Left ventricle myocardium inferior (tissue), 1 donor: ENCODE results near the gene HEXB. TPM values are rescaled to one million over a fixed set of nuclear protein-coding genes. Genes with fewer than 3 reads are reported as not detected.

Source experiments
- DNase-seq: peaks from one replicate; pipeline ENCODE4 v3.0.0-alpha.2; 2020
- H3K27ac ChIP-seq: fragments of 200-600 bp; replicated peaks from 2 replicates; pipeline ENCODE4 v1.8.0; 2021
- H3K27me3 ChIP-seq: fragments of 200-600 bp; 2 replicates; pipeline ENCODE4 v1.8.0; 2021; ENCODE audit warnings: low read depth
- H3K36me3 ChIP-seq: fragments of 200-600 bp; 2 replicates; pipeline ENCODE4 v1.8.0; 2021
- H3K4me1 ChIP-seq: fragments of 200-600 bp; 2 replicates; pipeline ENCODE4 v1.8.0; 2021
- H3K4me3 ChIP-seq: fragments of 200-600 bp; 2 replicates; pipeline ENCODE4 v1.8.0; 2021; ENCODE audit warnings: mild to moderate bottlenecking, moderate library complexity
- H3K9me3 ChIP-seq: fragments of 200-600 bp; replicated peaks from 2 replicates; pipeline ENCODE4 v1.8.0; 2021
- CTCF ChIP-seq: fragments of 200-600 bp; IDR thresholded peaks from 2 replicates; pipeline ENCODE4 v1.8.0; 2021; ENCODE audit warnings: antibody characterized with exemption, mild to moderate bottlenecking, borderline replicate concordance
- intact Hi-C: fragments of 100-400 bp; cut with micrococcal nuclease; formaldehyde crosslinking; loops from one replicate; pipeline ENCODE4 v1.11.0; 2022
- total RNA-seq: library from RNA; stranded (reverse); fragmentation: NEBNext Ultra II Directional; extraction: Animal tissue kit (Norgen Biotek cat#: 25700); gene quantifications from one replicate; pipeline ENCODE4 v1.2.1, GENCODE V29; 2021
- donor health status: DM: no; HTN: yes; CAD: no; lungs with severe emphysema.

Gene HEXB
- total RNA-seq, 1 donor from 2014 or later = 138 TPM

GRCh38 chr5:74638970-74639806, 45.8 kb upstream of the HEXB start:
- Histone ChIP-seq H3K4me1 (peaks cover 95% of the 10 kb centered on the region), H3K36me3 (peaks cover 10% of the 10 kb centered on the region), H3K9me3 (no peaks in the 10 kb centered on the region), H3K27ac (peak overlapping the region; percentile 94), H3K4me3 (peak overlapping the region; percentile 89), H3K27me3 (peaks cover 4% of the 10 kb centered on the region)
- intact Hi-C loops = no loop called here
- no peak for TF ChIP-seq CTCF
- DNase-seq = no peak

- no peak for TF ChIP-seq CTCF
- DNase-seq = peak; percentile 46
- peaks cover 89% of the 10 kb centered on the region for H3K4me1 ChIP-seq
- intact Hi-C loops = loop anchor here (5.0 to 10.0 kb wide), 2 partner anchors 603 to 845 kb away; no protein-coding TSS in a partner anchor
- no peaks in the 10 kb centered on the region for H3K9me3 ChIP-seq
- H3K27me3 ChIP-seq = peaks cover 3% of the 10 kb centered on the region
- H3K27ac ChIP-seq = peak overlapping the region; percentile 94
- peaks cover 3% of the 10 kb centered on the region for H3K36me3 ChIP-seq
- peak overlapping the region; percentile 89 for H3K4me3 ChIP-seq
Measured at GRCh38 chr5:74639807-74640449, 45.1 kb upstream of the HEXB start.

GRCh38 chr5:74640450-74640953, 44.5 kb upstream of the HEXB start, which contains the start of gene ENC1:
Gene ENC1, minus strand, starts transcription at chr5:74640728. Its CDS starts 4,243 bp downstream, at chr5:74636485.
- DNase-seq = peak; percentile 89
- H3K9me3 ChIP-seq = no peaks in the 10 kb centered on the region
- H3K4me1 ChIP-seq = peaks cover 83% of the 10 kb centered on the region
- H3K27ac ChIP-seq = peak within 1 kb of the TSS; percentile 94
- no peaks in the 10 kb centered on the region for H3K36me3 ChIP-seq
- H3K27me3 ChIP-seq = no peaks in the 10 kb centered on the region
- intact Hi-C loops = loop anchor here (5.0 to 10.0 kb wide), 2 partner anchors 603 to 846 kb away; no protein-coding TSS in a partner anchor
- TF ChIP-seq CTCF = peak; percentile 76
- H3K4me3 ChIP-seq = peak within 1 kb of the TSS; percentile 89

- Histone ChIP-seq H3K4me3 (peak overlapping the region; percentile 89), H3K9me3 (no peaks in the 10 kb centered on the region), H3K4me1 (peaks cover 77% of the 10 kb centered on the region), H3K36me3 (no peaks in the 10 kb centered on the region), H3K27me3 (no peaks in the 10 kb centered on the region), H3K27ac (peak overlapping the region; percentile 94)
- DNase-seq = peak; percentile 83
- no peak for TF ChIP-seq CTCF
- intact Hi-C loops = loop anchor here (5.0 to 10.0 kb wide), 2 partner anchors 604 to 846 kb away; no protein-coding TSS in a partner anchor
Measured at GRCh38 chr5:74640954-74641734, 43.9 kb upstream of the HEXB start.
